NCI-H2029 treated with DMSO at 0.1 percent for 48 hours (cell line): Measurements from ENCODE around the gene P2RX5.
"Not testable (repeated sequence)": the region's sequence is repeated elsewhere in the genome, so short reads cannot be mapped to it uniquely, and the experiment has no call there.

Experiments
- DNase-seq: peaks from one replicate; lab custom pipeline; 2025; lab: John Stamatoyannopoulos, UW

P2RX5 gene

GRCh38 chr17:3710951-3711383 is 15.0 kb upstream of the P2RX5 start:
- no peak for DNase-seq

- DNase-seq: no peak
Measured at GRCh38 chr17:3708366-3708765, 12.4 kb upstream of the P2RX5 start.

- DNase-seq: not testable (repeated sequence)
Measured at GRCh38 chr17:3705718-3705984, 9.7 kb upstream of the P2RX5 start.

- no peak for DNase-seq
Measured at GRCh38 chr17:3704931-3705717, 9.2 kb upstream of the P2RX5 start.

- not testable (repeated sequence) for DNase-seq
Measured at GRCh38 chr17:3702041-3702539, 6.1 kb upstream of the P2RX5 start.

- no peak for DNase-seq
Measured at GRCh38 chr17:3699951-3700350, 4.0 kb upstream of the P2RX5 start.

- DNase-seq: no peak
Measured at GRCh38 chr17:3698139-3698538, 2.2 kb upstream of the P2RX5 start.

GRCh38 chr17:3697103-3697476 is 1.1 kb upstream of the P2RX5 start:
- DNase-seq: no peak

- no peak for DNase-seq
Measured at GRCh38 chr17:3695129-3695722, 729 bp downstream of the P2RX5 start.

GRCh38 chr17:3693829-3694231 is 2.1 kb downstream of the P2RX5 start:
- DNase-seq: no peak

- no peak for DNase-seq
Measured at GRCh38 chr17:3693141-3693540, 2.8 kb downstream of the P2RX5 start.

- DNase-seq: no peak
Measured at GRCh38 chr17:3692346-3692745, 3.6 kb downstream of the P2RX5 start.

GRCh38 chr17:3691617-3692067 is 4.3 kb downstream of the P2RX5 start:
- DNase-seq: no peak

GRCh38 chr17:3690094-3690715 is 5.8 kb downstream of the P2RX5 start:
- DNase-seq: no peak

- no peak for DNase-seq
Measured at GRCh38 chr17:3689262-3690093, 6.5 kb downstream of the P2RX5 start.

GRCh38 chr17:3688852-3689261 is 7.1 kb downstream of the P2RX5 start:
- DNase-seq: no peak

- DNase-seq: no peak
Measured at GRCh38 chr17:3688027-3688553, 7.9 kb downstream of the P2RX5 start.

- DNase-seq: no peak
Measured at GRCh38 chr17:3685174-3685573, 10.8 kb downstream of the P2RX5 start.

- DNase-seq: no peak
Measured at GRCh38 chr17:3683054-3683511, 12.9 kb downstream of the P2RX5 start.

- DNase-seq: no peak
Measured at GRCh38 chr17:3682033-3682432, 13.9 kb downstream of the P2RX5 start.

GRCh38 chr17:3681565-3681964 is 14.4 kb downstream of the P2RX5 start:
- DNase-seq: no peak

- no peak for DNase-seq
Measured at GRCh38 chr17:3681057-3681456, 14.9 kb downstream of the P2RX5 start.
